Left colon (tissue), 2 donors: Measurements from ENCODE around the gene ZNF774. TPM values are rescaled to one million over a fixed set of nuclear protein-coding genes. Genes with fewer than 3 reads are reported as not detected.

Experiments
- ATAC-seq: fragments of 200-7000 bp; cut with Tn5 transposase; one replicate; pipeline ENCODE4 v1.9.1; 2020; ENCODE audit warnings: mild to moderate bottlenecking, moderate library complexity
- DNase-seq, 2 donors: peaks; one replicate each; pipeline ENCODE4 v3.0.0-alpha.2; 2020
- intact Hi-C, 2 donors: fragments of 100-400 bp; cut with DNase I in 1 of 2; cut with micrococcal nuclease in 1 of 2; formaldehyde crosslinking; loops; one replicate each; pipeline versions ENCODE4 v1.11.2 to v1.14.0; 2022; cut with DNase I, micrococcal nuclease
- total RNA-seq, 2 donors: library from RNA; stranded (reverse); fragmentation: NEBNext Ultra II Directional; extraction: Animal tissue kit (Norgen Biotek cat#: 25700); gene quantifications; one replicate each; pipeline ENCODE4 v1.2.1, GENCODE V29; 2021
- donor health status: DM: no; HTN: no; CAD: no.
- donor health status: DM: yes; HTN: yes; CAD: no.

The ZNF774 gene
- total RNA-seq, 2 donors from 2014 or later: 14.7 to 21.2 TPM

- DNase-seq (no peak), ATAC-seq (no peak)
- intact Hi-C loops: no loop called here
Measured at GRCh38 chr15:90382320-90382719, 30.2 kb downstream of the ZNF774 start.

GRCh38 chr15:90386221-90386620, 34.1 kb downstream of the ZNF774 start:
- ATAC-seq (no peak), DNase-seq (no peak)
- intact Hi-C loops: no loop called here

- DNase-seq (peak; percentile 98 to 99), ATAC-seq (peak; percentile 91)
- intact Hi-C loops: no loop called here
Measured at GRCh38 chr15:90387534-90388461, 35.7 kb downstream of the ZNF774 start, which contains the start of gene IQGAP1. Gene IQGAP1, plus strand, starts transcription at chr15:90388242. Its CDS starts 100 bp downstream, at chr15:90388342.

- intact Hi-C loops: no loop called here
- peak; percentile 69 to 81 for DNase-seq
Measured at GRCh38 chr15:90388462-90389380, 36.6 kb downstream of the ZNF774 start.

GRCh38 chr15:90389513-90389912, 37.4 kb downstream of the ZNF774 start:
- ATAC-seq: no peak
- intact Hi-C loops: no loop called here
- DNase-seq: no peak

More at GRCh38 chr15:90388462-90389380, 36.6 kb downstream of the ZNF774 start:
- ATAC-seq: peak; percentile 54

GRCh38 chr15:90393040-90393439, 41.0 kb downstream of the ZNF774 start:
- ATAC-seq (peak; percentile 26), DNase-seq (no peak)
- intact Hi-C loops: no loop called here

GRCh38 chr15:90394074-90394473, 42.0 kb downstream of the ZNF774 start:
- intact Hi-C loops: no loop called here
- DNase-seq: peak; percentile 43 to 63
- peak; percentile 81 for ATAC-seq

- ATAC-seq: peak; percentile 33
- no peak for DNase-seq
- intact Hi-C loops: no loop called here
Measured at GRCh38 chr15:90394748-90395442, 42.8 kb downstream of the ZNF774 start.

- ATAC-seq (no peak), DNase-seq (no peak)
- intact Hi-C loops: no loop called here
Measured at GRCh38 chr15:90396321-90396720, 44.2 kb downstream of the ZNF774 start.

GRCh38 chr15:90400005-90400758, 48.1 kb downstream of the ZNF774 start:
- ATAC-seq (peak; percentile 32), DNase-seq (no peak)
- intact Hi-C loops: no loop called here

GRCh38 chr15:90400759-90401314, 48.8 kb downstream of the ZNF774 start:
- ATAC-seq: peak; percentile 97
- peak; percentile 53 to 79 for DNase-seq
- intact Hi-C loops: no loop called here

- DNase-seq (no peak), ATAC-seq (no peak)
- intact Hi-C loops: no loop called here
Measured at GRCh38 chr15:90401495-90401894, 49.4 kb downstream of the ZNF774 start.

- ATAC-seq (peak; percentile 31), DNase-seq (no peak)
- intact Hi-C loops: no loop called here
Measured at GRCh38 chr15:90402223-90402622, 50.1 kb downstream of the ZNF774 start.

GRCh38 chr15:90402767-90403166, 50.7 kb downstream of the ZNF774 start:
- no peak for DNase-seq
- intact Hi-C loops: no loop called here
- ATAC-seq: no peak

GRCh38 chr15:90405055-90405607, 53.0 kb downstream of the ZNF774 start:
- no peak for ATAC-seq
- intact Hi-C loops: no loop called here
- no peak for DNase-seq

- no peak for ATAC-seq
- intact Hi-C loops: no loop called here
- no peak for DNase-seq
Measured at GRCh38 chr15:90407336-90407735, 55.3 kb downstream of the ZNF774 start.

GRCh38 chr15:90407871-90408317, 55.8 kb downstream of the ZNF774 start:
- ATAC-seq: peak; percentile 88
- intact Hi-C loops: no loop called here
- no peak for DNase-seq
